Fibroblast of lung (primary cell): ENCODE data around the gene PMAIP1.

ENCODE experiments used
- EZH2 ChIP-seq: IDR thresholded peaks from 2 replicates; pipeline ENCODE4 v1.5.1; 2012; ENCODE audit warnings: low read length, control low read depth, mild to moderate bottlenecking; ENCODE audit errors: missing control alignments
- TF ChIP-seq, protein P1 (sequence below), 2 donors: IDR thresholded peaks in 1 of 2; conservative IDR thresholded peaks in 1 of 2; 1 replicate in 1 of 2; 2 replicates in 1 of 2; pipeline ENCODE4 v1.5.1; 2011 to 2012; ENCODE audit warnings: low read length in 2 of 2, control low read depth in 1 of 2, inconsistent platforms in 1 of 2, low read depth in 1 of 2, mild to moderate bottlenecking in 1 of 2

DNA sequence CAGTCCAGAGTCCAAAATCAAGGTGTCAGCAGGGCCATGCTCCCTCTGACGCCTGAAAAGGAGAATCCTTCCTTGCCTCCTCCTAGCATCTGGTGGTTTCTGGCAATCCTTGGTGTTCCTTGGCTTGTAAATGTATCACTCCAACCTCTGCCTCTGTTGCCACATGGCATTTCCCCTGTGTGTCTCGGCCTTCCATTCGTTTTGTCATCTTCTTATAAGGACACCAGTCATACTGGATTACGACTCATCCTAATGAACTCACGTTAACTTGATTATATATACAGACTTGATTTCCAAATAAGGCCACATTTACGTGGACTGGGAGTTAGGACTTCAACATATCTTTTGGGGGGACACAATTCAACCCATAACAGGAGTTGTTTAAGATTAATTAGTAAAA is 15.8 kb downstream of the PMAIP1 start:
- TF ChIP-seq EZH2, result no peak
- TF ChIP-seq, protein P1, sequence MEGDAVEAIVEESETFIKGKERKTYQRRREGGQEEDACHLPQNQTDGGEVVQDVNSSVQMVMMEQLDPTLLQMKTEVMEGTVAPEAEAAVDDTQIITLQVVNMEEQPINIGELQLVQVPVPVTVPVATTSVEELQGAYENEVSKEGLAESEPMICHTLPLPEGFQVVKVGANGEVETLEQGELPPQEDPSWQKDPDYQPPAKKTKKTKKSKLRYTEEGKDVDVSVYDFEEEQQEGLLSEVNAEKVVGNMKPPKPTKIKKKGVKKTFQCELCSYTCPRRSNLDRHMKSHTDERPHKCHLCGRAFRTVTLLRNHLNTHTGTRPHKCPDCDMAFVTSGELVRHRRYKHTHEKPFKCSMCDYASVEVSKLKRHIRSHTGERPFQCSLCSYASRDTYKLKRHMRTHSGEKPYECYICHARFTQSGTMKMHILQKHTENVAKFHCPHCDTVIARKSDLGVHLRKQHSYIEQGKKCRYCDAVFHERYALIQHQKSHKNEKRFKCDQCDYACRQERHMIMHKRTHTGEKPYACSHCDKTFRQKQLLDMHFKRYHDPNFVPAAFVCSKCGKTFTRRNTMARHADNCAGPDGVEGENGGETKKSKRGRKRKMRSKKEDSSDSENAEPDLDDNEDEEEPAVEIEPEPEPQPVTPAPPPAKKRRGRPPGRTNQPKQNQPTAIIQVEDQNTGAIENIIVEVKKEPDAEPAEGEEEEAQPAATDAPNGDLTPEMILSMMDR (conservative IDR thresholded peaks at IDR 0.05 in 1 of 2, IDR thresholded peaks at IDR 0.05 in 1 of 2; ENCODE audit: low read depth in 1 of 2, low read length in 2 of 2), result no peak
